ENCODE measurements around the gene BRD3.

BRD3 gene

DNA sequence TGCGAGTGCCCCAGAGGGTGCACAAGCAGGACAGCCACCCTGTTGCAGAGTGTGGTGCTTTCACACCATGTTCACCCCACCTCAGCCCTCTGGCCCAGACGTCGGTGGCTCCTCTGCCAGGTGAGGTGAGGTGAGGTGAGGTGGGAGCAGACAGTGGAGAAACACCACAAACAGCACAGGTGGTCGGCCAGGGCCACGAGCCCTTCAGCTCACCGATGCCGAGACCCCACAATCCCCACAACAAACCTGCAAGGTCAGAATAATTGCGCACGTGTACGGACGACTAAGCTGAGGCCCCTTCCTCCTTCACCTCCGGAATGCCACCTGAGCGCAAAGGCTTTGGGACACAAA lies 10.5 kb downstream of the BRD3 start:
- no peak for DNase-seq (ENCODE audit: low read depth)
- TF ChIP-seq CTCF (conservative IDR thresholded peaks at IDR 0.05; ENCODE audit: low read length) = no peak
- H3K4me3 ChIP-seq (ENCODE audit: low read length) = no peak overlapping the region

GRCh38 chr9:134056483-134057306 lies 11.1 kb downstream of the BRD3 start:
- no peak overlapping the region for H3K4me3 ChIP-seq (ENCODE audit: low read length)
- no peak for TF ChIP-seq CTCF (conservative IDR thresholded peaks at IDR 0.05; ENCODE audit: low read length)
- DNase-seq (ENCODE audit: low read depth) = no peak

- no peak overlapping the region for H3K4me3 ChIP-seq (ENCODE audit: low read length)
- TF ChIP-seq CTCF (conservative IDR thresholded peaks at IDR 0.05; ENCODE audit: low read length) = no peak
- DNase-seq (ENCODE audit: low read depth) = peak; percentile 94
Observed at GRCh38 chr9:134055981-134056461, 11.8 kb downstream of the BRD3 start.

DNA sequence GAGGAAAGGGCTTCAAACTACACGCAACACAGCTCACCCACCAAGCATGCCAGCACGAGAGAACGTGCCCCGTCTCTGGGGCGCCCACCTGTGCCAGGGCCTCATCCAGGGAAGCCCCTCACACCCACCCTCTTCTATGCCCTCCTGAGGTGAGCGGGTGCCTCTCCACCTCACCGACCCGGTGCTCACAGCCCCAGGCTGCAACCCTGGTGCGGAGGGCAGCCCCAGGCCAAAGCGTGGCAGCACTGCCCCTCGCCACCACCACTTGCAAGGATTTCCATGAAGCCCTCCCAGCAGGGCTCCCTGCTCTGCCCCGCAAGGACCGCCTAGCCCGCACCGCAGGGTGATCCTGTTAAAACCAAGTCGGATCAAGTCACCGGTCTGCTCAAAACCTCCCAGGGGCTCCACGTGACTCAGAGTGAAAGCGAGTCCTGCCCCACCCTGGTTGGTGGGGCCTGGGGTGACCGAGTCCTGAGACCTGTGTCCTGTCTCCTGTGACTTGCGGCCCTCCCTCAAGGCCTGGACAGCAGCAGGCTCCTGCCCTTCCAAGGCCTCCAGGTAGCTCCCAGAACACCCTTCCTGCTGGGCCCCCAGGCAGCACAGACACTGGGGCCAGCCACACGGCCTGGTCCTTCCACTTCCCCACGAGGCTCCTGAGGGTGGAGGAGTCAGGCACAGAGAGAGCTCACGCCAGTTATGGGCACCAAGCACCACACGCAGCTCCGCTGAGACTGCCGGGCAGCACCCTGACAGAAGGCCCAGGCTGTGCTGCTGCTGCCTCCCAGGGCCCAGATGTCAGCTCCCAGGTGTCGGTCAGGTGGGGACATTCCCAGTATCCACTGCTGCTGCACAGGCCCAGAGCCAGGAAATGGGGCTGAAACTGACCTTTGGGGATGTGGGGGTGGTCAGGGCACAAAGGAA lies 12.7 kb downstream of the BRD3 start:
- no peak for DNase-seq (ENCODE audit: low read depth)
- no peak for TF ChIP-seq CTCF (conservative IDR thresholded peaks at IDR 0.05; ENCODE audit: low read length)
- no peak overlapping the region for H3K4me3 ChIP-seq (ENCODE audit: low read length)

- no peak for DNase-seq (ENCODE audit: low read depth)
- H3K4me3 ChIP-seq (ENCODE audit: low read length) = no peak overlapping the region
- TF ChIP-seq CTCF (conservative IDR thresholded peaks at IDR 0.05; ENCODE audit: low read length) = no peak
Observed at GRCh38 chr9:134053941-134054761, 13.7 kb downstream of the BRD3 start.

DNA sequence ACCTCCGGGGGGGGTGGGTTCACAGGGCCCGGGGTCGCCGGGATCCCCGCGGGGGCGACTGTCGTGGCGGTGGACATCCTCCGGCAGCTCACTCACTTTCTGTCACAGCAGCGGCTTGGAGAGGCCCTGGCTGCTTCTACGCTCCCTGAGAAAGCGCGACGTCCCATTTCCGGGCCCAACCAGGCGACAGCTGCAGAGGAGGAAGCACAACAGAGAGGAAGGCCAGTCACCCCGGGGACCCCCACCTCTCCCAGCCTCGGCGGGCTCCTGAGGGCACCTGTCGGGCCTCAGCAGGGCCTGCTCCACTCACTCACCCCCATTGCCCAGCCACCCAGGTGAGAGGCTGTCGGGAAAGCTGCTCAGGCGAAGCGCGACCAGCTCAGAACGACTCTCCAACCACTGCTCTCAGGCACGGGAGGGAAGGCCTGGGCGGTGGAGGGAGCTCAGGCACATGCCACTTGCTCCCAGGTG lies 14.4 kb downstream of the BRD3 start:
- no peak overlapping the region for H3K4me3 ChIP-seq (ENCODE audit: low read length)
- no peak for TF ChIP-seq CTCF (conservative IDR thresholded peaks at IDR 0.05; ENCODE audit: low read length)

More for the DNA sequence above, 14.4 kb downstream of the BRD3 start:
- DNase-seq (ENCODE audit: low read depth) = no peak

Data from AG10803 (cell line).